ENCODE data around the gene RNF26. TPM values are rescaled to one million over a fixed set of nuclear protein-coding genes. Genes with fewer than 3 reads are reported as not detected.

Gene RNF26
- total and polyA plus RNA-seq, 2 of the 13 experiments (the other 11 are each of a cell fraction or from before 2014, with no cell fraction given) = 11.9 to 26.3 TPM

DNA sequence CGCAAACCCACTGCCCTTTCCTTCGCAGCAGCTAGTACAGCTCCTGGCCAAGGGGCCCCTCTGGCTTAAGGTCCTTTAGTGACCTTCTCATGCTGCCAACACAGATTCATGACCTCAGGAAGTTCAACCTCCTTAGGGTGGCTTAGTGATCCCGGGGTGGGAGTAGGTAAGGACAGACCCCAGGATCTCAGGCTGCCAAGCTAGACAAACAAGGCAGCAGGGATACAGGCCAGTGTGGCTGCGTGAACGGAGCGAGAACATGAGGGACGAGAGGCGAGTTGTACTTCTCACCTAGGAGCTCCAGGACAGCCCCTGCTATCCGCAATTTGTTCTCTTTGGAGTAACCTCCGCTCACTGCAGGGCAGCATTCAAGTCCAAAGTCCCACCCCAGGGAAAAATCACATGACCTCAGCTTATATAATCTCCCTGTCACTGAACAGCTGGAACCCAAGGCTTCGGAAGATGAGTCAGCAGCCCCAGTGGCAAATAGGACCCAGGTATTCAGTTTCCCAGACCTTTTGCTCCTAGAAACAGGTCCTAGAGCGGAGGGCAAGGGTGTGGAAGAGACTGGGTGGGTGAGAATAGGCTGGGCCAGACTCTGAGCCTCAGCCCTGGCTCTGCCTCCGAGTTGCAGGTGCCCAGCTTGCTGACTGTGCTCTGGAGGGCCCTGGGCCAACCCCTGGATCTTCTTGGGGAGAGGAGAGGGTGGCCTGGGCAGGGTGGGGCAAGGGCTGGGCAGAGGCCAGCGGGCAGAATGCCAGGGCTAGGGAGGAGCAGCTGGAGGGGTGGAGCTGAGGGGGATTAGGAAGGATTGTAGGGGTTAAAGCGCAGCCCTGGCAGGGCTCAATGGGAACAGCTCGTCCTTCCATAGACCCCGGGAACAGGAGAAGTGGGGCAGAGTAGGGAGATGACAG, 34.1 kb downstream of the RNF26 start (continued):
- TF ChIP-seq, protein P1, sequence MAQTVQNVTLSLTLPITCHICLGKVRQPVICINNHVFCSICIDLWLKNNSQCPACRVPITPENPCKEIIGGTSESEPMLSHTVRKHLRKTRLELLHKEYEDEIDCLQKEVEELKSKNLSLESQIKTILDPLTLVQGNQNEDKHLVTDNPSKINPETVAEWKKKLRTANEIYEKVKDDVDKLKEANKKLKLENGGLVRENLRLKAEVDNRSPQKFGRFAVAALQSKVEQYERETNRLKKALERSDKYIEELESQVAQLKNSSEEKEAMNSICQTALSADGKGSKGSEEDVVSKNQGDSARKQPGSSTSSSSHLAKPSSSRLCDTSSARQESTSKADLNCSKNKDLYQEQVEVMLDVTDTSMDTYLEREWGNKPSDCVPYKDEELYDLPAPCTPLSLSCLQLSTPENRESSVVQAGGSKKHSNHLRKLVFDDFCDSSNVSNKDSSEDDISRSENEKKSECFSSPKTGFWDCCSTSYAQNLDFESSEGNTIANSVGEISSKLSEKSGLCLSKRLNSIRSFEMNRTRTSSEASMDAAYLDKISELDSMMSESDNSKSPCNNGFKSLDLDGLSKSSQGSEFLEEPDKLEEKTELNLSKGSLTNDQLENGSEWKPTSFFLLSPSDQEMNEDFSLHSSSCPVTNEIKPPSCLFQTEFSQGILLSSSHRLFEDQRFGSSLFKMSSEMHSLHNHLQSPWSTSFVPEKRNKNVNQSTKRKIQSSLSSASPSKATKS (CRISPR knock-in tag; IDR thresholded peaks at IDR 0.05) = no peak
- TF ChIP-seq, protein P2, sequence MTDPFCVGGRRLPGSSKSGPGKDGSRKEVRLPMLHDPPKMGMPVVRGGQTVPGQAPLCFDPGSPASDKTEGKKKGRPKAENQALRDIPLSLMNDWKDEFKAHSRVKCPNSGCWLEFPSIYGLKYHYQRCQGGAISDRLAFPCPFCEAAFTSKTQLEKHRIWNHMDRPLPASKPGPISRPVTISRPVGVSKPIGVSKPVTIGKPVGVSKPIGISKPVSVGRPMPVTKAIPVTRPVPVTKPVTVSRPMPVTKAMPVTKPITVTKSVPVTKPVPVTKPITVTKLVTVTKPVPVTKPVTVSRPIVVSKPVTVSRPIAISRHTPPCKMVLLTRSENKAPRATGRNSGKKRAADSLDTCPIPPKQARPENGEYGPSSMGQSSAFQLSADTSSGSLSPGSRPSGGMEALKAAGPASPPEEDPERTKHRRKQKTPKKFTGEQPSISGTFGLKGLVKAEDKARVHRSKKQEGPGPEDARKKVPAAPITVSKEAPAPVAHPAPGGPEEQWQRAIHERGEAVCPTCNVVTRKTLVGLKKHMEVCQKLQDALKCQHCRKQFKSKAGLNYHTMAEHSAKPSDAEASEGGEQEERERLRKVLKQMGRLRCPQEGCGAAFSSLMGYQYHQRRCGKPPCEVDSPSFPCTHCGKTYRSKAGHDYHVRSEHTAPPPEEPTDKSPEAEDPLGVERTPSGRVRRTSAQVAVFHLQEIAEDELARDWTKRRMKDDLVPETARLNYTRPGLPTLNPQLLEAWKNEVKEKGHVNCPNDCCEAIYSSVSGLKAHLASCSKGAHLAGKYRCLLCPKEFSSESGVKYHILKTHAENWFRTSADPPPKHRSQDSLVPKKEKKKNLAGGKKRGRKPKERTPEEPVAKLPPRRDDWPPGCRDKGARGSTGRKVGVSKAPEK (CRISPR knock-in tag; IDR thresholded peaks at IDR 0.05; ENCODE audit: borderline replicate concordance) = no peak
- TF ChIP-seq ZNF776 (CRISPR knock-in tag; IDR thresholded peaks at IDR 0.05) = 0 out of 2 replicates have a peak, but pooled peaks have one; percentile 25
- TF ChIP-seq ZFP82 (CRISPR knock-in tag; IDR thresholded peaks at IDR 0.05; ENCODE audit: borderline replicate concordance) = no peak
- TF ChIP-seq ZBTB7A (CRISPR knock-in tag; IDR thresholded peaks at IDR 0.05) = no peak
- no peak for TF ChIP-seq AHR (CRISPR knock-in tag; IDR thresholded peaks at IDR 0.05)
- 0 out of 2 replicates have a peak, but pooled peaks have one; percentile 55 for TF ChIP-seq KLF9 (CRISPR knock-in tag; IDR thresholded peaks at IDR 0.05; ENCODE audit: low read depth)
- TF ChIP-seq ZNF207 (IDR thresholded peaks at IDR 0.05; ENCODE audit: borderline replicate concordance) = no peak
- no peak for TF ChIP-seq SMC3 (IDR thresholded peaks at IDR 0.05; ENCODE audit: low read length)
- TF ChIP-seq, protein P3, sequence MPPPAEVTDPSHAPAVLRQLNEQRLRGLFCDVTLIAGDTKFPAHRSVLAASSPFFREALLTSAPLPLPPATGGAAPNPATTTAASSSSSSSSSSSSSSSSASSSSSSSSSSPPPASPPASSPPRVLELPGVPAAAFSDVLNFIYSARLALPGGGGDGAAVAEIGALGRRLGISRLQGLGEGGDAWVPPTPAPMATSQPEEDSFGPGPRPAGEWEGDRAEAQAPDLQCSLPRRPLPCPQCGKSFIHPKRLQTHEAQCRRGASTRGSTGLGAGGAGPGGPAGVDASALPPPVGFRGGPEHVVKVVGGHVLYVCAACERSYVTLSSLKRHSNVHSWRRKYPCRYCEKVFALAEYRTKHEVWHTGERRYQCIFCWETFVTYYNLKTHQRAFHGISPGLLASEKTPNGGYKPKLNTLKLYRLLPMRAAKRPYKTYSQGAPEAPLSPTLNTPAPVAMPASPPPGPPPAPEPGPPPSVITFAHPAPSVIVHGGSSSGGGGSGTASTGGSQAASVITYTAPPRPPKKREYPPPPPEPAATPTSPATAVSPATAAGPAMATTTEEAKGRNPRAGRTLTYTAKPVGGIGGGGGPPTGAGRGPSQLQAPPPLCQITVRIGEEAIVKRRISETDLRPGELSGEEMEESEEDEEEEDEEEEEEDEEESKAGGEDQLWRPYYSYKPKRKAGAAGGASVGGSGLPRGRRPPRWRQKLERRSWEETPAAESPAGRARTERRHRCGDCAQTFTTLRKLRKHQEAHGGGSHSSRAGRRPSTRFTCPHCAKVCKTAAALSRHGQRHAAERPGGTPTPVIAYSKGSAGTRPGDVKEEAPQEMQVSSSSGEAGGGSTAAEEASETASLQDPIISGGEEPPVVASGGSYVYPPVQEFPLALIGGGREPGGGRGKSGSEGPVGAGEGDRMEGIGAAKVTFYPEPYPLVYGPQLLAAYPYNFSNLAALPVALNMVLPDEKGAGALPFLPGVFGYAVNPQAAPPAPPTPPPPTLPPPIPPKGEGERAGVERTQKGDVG (CRISPR knock-in tag; IDR thresholded peaks at IDR 0.05; ENCODE audit: borderline replicate concordance) = peak; percentile 61; the same call in 1 of the 2 replicates
- TF ChIP-seq, protein P4, sequence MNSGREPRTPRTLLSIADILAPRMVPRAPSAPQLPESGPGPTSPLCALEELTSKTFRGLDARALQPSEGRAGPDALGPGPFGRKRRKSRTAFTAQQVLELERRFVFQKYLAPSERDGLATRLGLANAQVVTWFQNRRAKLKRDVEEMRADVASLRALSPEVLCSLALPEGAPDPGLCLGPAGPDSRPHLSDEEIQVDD (CRISPR knock-in tag; IDR thresholded peaks at IDR 0.05; ENCODE audit: borderline replicate concordance) = no peak
- TF ChIP-seq ZNF790 (CRISPR knock-in tag; IDR thresholded peaks at IDR 0.05; ENCODE audit: borderline replicate concordance) = no peak
- TF ChIP-seq ZNF431 (CRISPR knock-in tag; IDR thresholded peaks at IDR 0.05; ENCODE audit: borderline replicate concordance, low read depth) = 0 out of 2 replicates have a peak, but pooled peaks have one; percentile 2
- peak; percentile 99 for TF ChIP-seq HNRNPL (IDR thresholded peaks at IDR 0.05; ENCODE audit: low read depth, low read length)
- no peak for TF ChIP-seq DNMT3B (CRISPR knock-in tag; conservative IDR thresholded peaks at IDR 0.05)
- no peak for TF ChIP-seq ZNF607 (CRISPR knock-in tag; IDR thresholded peaks at IDR 0.05; ENCODE audit: borderline replicate concordance)
- peak; percentile 99 for TF ChIP-seq SAP130 (CRISPR knock-in tag; IDR thresholded peaks at IDR 0.05; ENCODE audit: low read depth)
